MCF 10A (cell line): Measurements from ENCODE around the gene NRG3. TPM values are rescaled to one million over a fixed set of nuclear protein-coding genes. Genes with fewer than 3 reads are reported as not detected.
"Not testable (repeated sequence)": the region's sequence is repeated elsewhere in the genome, so short reads cannot be mapped to it uniquely, and the experiment has no call there.

Experiments
- BruUV-seq: library from RNA; stranded (reverse); fragments of 400-500 nt; replicated peaks from 2 replicates; lab custom pipeline; 2021; lab: Mats Ljungman, UMichigan
- CTCF ChIA-PET: fragments of 300-600 bp; sonication (Branson Sonifier 250); formaldehyde crosslinking; extraction: SDS; loops from one replicate; lab custom pipeline; 2021; ENCODE audit warnings: antibody characterized with exemption, inconsistent platforms; lab: Yijun Ruan, JAX
- POLR2A ChIA-PET: fragments of 300-600, 350-650 bp; sonication (Branson Sonifier 250); formaldehyde crosslinking; extraction: SDS; loops from one replicate; lab custom pipeline; 2020; ENCODE audit warnings: antibody characterized with exemption, inconsistent platforms; lab: Yijun Ruan, JAX
- DNase-seq: peaks from one replicate; pipeline ENCODE4 v3.0.0-alpha.2; 2018; ENCODE audit not compliant: unreplicated experiment
- H3K27ac Mint-ChIP-seq: one replicate; pipeline ENCODE4 v1.8.0; 2022; ENCODE audit warnings: mild to moderate bottlenecking, low read depth, mixed read lengths; ENCODE audit not compliant: unreplicated experiment
- H3K27me3 Mint-ChIP-seq: one replicate; pipeline ENCODE4 v1.8.0; 2022; ENCODE audit warnings: mixed read lengths; ENCODE audit not compliant: insufficient read depth, unreplicated experiment
- H3K36me3 Mint-ChIP-seq: one replicate; pipeline ENCODE4 v1.8.0; 2022; ENCODE audit warnings: mild to moderate bottlenecking, moderate library complexity, mixed read lengths; ENCODE audit not compliant: insufficient read depth, unreplicated experiment
- H3K4me1 Mint-ChIP-seq: one replicate; pipeline ENCODE4 v1.8.0; 2022; ENCODE audit warnings: mixed read lengths; ENCODE audit not compliant: insufficient read depth, unreplicated experiment
- H3K4me3 Mint-ChIP-seq: one replicate; pipeline ENCODE4 v1.8.0; 2022; ENCODE audit warnings: mild to moderate bottlenecking, moderate library complexity, mixed read lengths; ENCODE audit not compliant: unreplicated experiment
- H3K9me3 Mint-ChIP-seq: one replicate; pipeline ENCODE4 v1.8.0; 2022; ENCODE audit warnings: mixed read lengths; ENCODE audit not compliant: unreplicated experiment
- CTCF ChIP-seq: fragments of 200-600 bp; IDR thresholded peaks from one replicate; pipeline ENCODE4 v1.8.0; 2022; ENCODE audit warnings: antibody characterized with exemption, mild to moderate bottlenecking; ENCODE audit not compliant: unreplicated experiment
- intact Hi-C: fragments of 100-400 bp; cut with micrococcal nuclease; formaldehyde crosslinking; loops from 2 replicates; pipeline ENCODE4 v1.14.1; 2022
- total RNA-seq: library from RNA; stranded (reverse); gene quantifications from 2 replicates; pipeline ENCODE4 v1.2.3, GENCODE V29; 2022

NRG3 gene
- total RNA-seq, 1 experiment from 2014 or later, result not detected

- no TSS peak for BruUV-seq
- intact Hi-C loops, result no loop called here
- no peaks in the 10 kb centered on the region for H3K9me3 Mint-ChIP-seq
Observed at GRCh38 chr10:82949816-82950575, 1075.0 kb downstream of the NRG3 start.

GRCh38 chr10:82953331-82953730 is 1078.3 kb downstream of the NRG3 start:
- no peaks in the 10 kb centered on the region for H3K27me3 Mint-ChIP-seq
- DNase-seq, result peak; percentile 13
- intact Hi-C loops, result no loop called here
- no peaks in the 10 kb centered on the region for H3K4me1 Mint-ChIP-seq
- ChIA-PET CTCF (interaction anchor here (0.5 to 0.8 kb wide), 2 partner anchors 13 to 918 kb away, joined by 3 read pairs; no protein-coding TSS in a partner anchor), POLR2A (no interaction called here)
- no peaks in the 10 kb centered on the region for H3K9me3 Mint-ChIP-seq
- no peak for TF ChIP-seq CTCF
- no peaks in the 10 kb centered on the region for H3K36me3 Mint-ChIP-seq
- no TSS peak for BruUV-seq
- no peak overlapping the region for H3K4me3 Mint-ChIP-seq
- no peak overlapping the region for H3K27ac Mint-ChIP-seq

More at GRCh38 chr10:82949816-82950575, 1075.0 kb downstream of the NRG3 start:
- TF ChIP-seq CTCF, result no peak
- H3K4me3 Mint-ChIP-seq, result no peak overlapping the region
- H3K36me3 Mint-ChIP-seq, result no peaks in the 10 kb centered on the region
- no peak overlapping the region for H3K27ac Mint-ChIP-seq
- DNase-seq, result no peak
- POLR2A ChIA-PET, result no interaction called here
- no peaks in the 10 kb centered on the region for H3K27me3 Mint-ChIP-seq
- no peaks in the 10 kb centered on the region for H3K4me1 Mint-ChIP-seq
- CTCF ChIA-PET, result interaction anchor here (0.7 to 1.7 kb wide), 2 partner anchors 15 to 19 kb away, joined by 3 to 7 read pairs; no protein-coding TSS in a partner anchor

- no TSS peak for BruUV-seq
- no peaks in the 10 kb centered on the region for H3K9me3 Mint-ChIP-seq
- no peaks in the 10 kb centered on the region for H3K36me3 Mint-ChIP-seq
- H3K4me1 Mint-ChIP-seq, result no peaks in the 10 kb centered on the region
- CTCF ChIA-PET, result interaction anchor here (0.5 kb wide), 1 partner anchor 918 kb away, joined by 3 read pairs; no protein-coding TSS in a partner anchor
- no peak for TF ChIP-seq CTCF
- intact Hi-C loops, result no loop called here
- peak; percentile 4 for DNase-seq
- H3K27me3 Mint-ChIP-seq, result no peaks in the 10 kb centered on the region
- no peak overlapping the region for H3K27ac Mint-ChIP-seq
- H3K4me3 Mint-ChIP-seq, result no peak overlapping the region
- POLR2A ChIA-PET, result no interaction called here
Observed at GRCh38 chr10:82953909-82954308, 1078.9 kb downstream of the NRG3 start.

GRCh38 chr10:82960421-82961060 is 1085.5 kb downstream of the NRG3 start:
- DNase-seq, H3K4me3 Mint-ChIP-seq, intact Hi-C loops, H3K27me3 Mint-ChIP-seq, H3K9me3 Mint-ChIP-seq, H3K36me3 Mint-ChIP-seq, BruUV-seq, H3K4me1 Mint-ChIP-seq, H3K27ac Mint-ChIP-seq: not testable (repeated sequence)
- CTCF ChIA-PET, result interaction anchor here (0.7 kb wide), 1 partner anchor 14 kb away, joined by 3 read pairs; no protein-coding TSS in a partner anchor
- POLR2A ChIA-PET, result interaction anchor here (0.6 kb wide), 1 partner anchor 753 kb away, joined by 3 read pairs; no protein-coding TSS in a partner anchor
